GM23248 (cell line): ENCODE measurements around the gene TMED9.

Experiments
- EZH2 ChIP-seq: fragments of 200-600 bp; sonication (generic); IDR thresholded peaks from 2 replicates; pipeline ENCODE4 v1.6.1; 2018; ENCODE audit warnings: antibody characterized with exemption, mild to moderate bottlenecking; ENCODE audit not compliant: insufficient read depth, poor library complexity, severe bottlenecking
- EZH2phosphoT487 ChIP-seq: fragments of 200-600 bp; sonication (generic); IDR thresholded peaks from 2 replicates; pipeline ENCODE4 v1.6.1; 2018; ENCODE audit warnings: antibody characterized with exemption, moderate library complexity, mild to moderate bottlenecking, low read depth; ENCODE audit not compliant: insufficient read depth

GRCh38 chr5:177542816-177543465 is 49.1 kb upstream of the TMED9 start:
- TF ChIP-seq EZH2phosphoT487 (no peak), EZH2 (no peak)
